ENCODE measurements around the gene HFE.

- TF ChIP-seq EZH2 (IDR thresholded peaks at IDR 0.05; ENCODE audit: borderline replicate concordance, insufficient read depth, low read length, poor library complexity, severe bottlenecking) (no peak), CTCF (IDR thresholded peaks at IDR 0.05; ENCODE audit: poor library complexity, severe bottlenecking) (no peak), SMC3 (conservative IDR thresholded peaks at IDR 0.05; ENCODE audit: poor library complexity) (no peak), TAF1 (IDR thresholded peaks at IDR 0.05; ENCODE audit: low read depth) (no peak), EP300 (conservative IDR thresholded peaks at IDR 0.05; ENCODE audit: poor library complexity, severe bottlenecking) (no peak), RAD21 (conservative IDR thresholded peaks at IDR 0.05) (no peak), POLR2AphosphoS5 (IDR thresholded peaks at IDR 0.05) (no peak), REST (IDR thresholded peaks at IDR 0.05; ENCODE audit: borderline replicate concordance) (no peak), MXI1 (conservative IDR thresholded peaks at IDR 0.05; ENCODE audit: poor library complexity, severe bottlenecking) (no peak)
Observed at GRCh38 chr6:26041946-26042345, 45.3 kb upstream of the HFE start.
